WTC11 (cell line): ENCODE data around the gene CETP.

ENCODE experiments used
- ATF1 ChIP-seq: sonication (generic); formaldehyde crosslinking; IDR thresholded peaks from 2 replicates; pipeline ENCODE4 v1.8.1; 2023; ENCODE audit warnings: mild to moderate bottlenecking, moderate library complexity, missing genetic modification reagents
- IRF2 ChIP-seq: sonication (generic); formaldehyde crosslinking; IDR thresholded peaks from 2 replicates; pipeline ENCODE4 v1.8.0; 2022; ENCODE audit warnings: low read depth, missing genetic modification reagents, borderline replicate concordance
- NR3C1 ChIP-seq: sonication (generic); formaldehyde crosslinking; conservative IDR thresholded peaks from 2 replicates; pipeline ENCODE4 v1.8.1; 2023; ENCODE audit warnings: low read depth, mild to moderate bottlenecking, missing genetic modification reagents
- SP1 ChIP-seq: sonication (generic); formaldehyde crosslinking; conservative IDR thresholded peaks from 2 replicates; pipeline ENCODE4 v1.8.1; 2022; ENCODE audit warnings: missing genetic modification reagents
- ZNF317 ChIP-seq: sonication (generic); formaldehyde crosslinking; IDR thresholded peaks from 2 replicates; pipeline ENCODE4 v1.8.1; 2023; ENCODE audit warnings: low read depth, mild to moderate bottlenecking, moderate library complexity, missing genetic modification reagents, borderline replicate concordance
- TF ChIP-seq, protein P1 (sequence below): fragments of 200-600 bp; IDR thresholded peaks from 2 replicates; pipeline ENCODE4 v1.8.0; 2022; ENCODE audit warnings: antibody characterized with exemption
- TF ChIP-seq, protein P2 (sequence below): sonication (generic); formaldehyde crosslinking; IDR thresholded peaks from 2 replicates; pipeline ENCODE4 v1.8.0; 2022; ENCODE audit warnings: mild to moderate bottlenecking, missing genetic modification reagents

DNA sequence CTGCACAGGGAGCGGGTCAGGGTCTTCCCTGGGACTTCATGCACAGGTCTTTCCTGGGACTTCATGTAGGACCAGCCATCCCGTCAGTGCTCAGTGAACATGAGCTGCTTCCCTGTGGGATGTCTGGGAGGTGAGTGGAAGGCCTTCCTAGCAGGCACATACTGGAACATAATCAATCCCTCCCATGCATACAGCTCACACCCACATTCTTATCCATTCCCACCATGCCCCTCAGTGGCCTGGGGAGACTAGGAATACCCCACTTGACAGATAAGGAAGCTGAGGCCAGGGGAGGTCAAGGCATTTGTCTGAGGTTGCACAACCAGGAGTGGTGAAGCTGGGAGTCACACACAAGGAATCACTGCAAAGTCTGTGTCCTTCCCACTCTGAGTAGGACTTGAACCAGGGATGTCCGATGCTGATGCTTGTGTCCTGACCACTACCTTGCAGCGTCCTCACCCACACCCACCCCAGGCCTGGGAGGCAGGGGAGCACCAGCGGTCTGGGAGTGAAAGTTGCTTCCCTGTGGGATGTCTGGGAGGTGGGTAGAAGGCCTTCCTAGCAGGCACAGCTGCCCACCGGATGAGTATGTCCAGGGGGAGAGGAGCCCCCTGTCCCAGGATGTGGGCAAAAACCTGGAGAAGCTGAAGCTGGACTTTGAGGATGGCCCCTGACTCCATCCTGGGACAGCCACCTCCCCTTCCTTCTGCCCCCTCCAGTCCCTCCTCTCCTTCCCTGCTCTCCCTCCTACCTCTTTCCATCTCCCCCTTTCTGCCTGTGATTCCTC, 26.6 kb downstream of the CETP start:
- TF ChIP-seq SP1 (CRISPR knock-in tag) (no peak), NR3C1 (CRISPR knock-in tag) (no peak), ATF1 (CRISPR knock-in tag) (no peak), ZNF317 (CRISPR knock-in tag) (no peak), IRF2 (no peak)
- TF ChIP-seq, protein P1, sequence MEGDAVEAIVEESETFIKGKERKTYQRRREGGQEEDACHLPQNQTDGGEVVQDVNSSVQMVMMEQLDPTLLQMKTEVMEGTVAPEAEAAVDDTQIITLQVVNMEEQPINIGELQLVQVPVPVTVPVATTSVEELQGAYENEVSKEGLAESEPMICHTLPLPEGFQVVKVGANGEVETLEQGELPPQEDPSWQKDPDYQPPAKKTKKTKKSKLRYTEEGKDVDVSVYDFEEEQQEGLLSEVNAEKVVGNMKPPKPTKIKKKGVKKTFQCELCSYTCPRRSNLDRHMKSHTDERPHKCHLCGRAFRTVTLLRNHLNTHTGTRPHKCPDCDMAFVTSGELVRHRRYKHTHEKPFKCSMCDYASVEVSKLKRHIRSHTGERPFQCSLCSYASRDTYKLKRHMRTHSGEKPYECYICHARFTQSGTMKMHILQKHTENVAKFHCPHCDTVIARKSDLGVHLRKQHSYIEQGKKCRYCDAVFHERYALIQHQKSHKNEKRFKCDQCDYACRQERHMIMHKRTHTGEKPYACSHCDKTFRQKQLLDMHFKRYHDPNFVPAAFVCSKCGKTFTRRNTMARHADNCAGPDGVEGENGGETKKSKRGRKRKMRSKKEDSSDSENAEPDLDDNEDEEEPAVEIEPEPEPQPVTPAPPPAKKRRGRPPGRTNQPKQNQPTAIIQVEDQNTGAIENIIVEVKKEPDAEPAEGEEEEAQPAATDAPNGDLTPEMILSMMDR, result no peak
- TF ChIP-seq, protein P2, sequence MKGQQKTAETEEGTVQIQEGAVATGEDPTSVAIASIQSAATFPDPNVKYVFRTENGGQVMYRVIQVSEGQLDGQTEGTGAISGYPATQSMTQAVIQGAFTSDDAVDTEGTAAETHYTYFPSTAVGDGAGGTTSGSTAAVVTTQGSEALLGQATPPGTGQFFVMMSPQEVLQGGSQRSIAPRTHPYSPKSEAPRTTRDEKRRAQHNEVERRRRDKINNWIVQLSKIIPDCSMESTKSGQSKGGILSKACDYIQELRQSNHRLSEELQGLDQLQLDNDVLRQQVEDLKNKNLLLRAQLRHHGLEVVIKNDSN (CRISPR knock-in tag), result no peak
